ENCODE data around the gene MTX1.
"Not testable (repeated sequence)": the region's sequence is repeated elsewhere in the genome, so short reads cannot be mapped to it uniquely, and the experiment has no call there.

MTX1 gene

GRCh38 chr1:155244368-155245162 is 36.1 kb downstream of the MTX1 start:
- H3K9me3 ChIP-seq (ENCODE audit: control insufficient read depth, low read length) = no peaks in the 10 kb centered on the region
- peaks cover 34% of the 10 kb centered on the region for H3K36me3 ChIP-seq (ENCODE audit: control insufficient read depth, insufficient read depth, low read length)
- peak overlapping the region; percentile 64 for H3K4me3 ChIP-seq (ENCODE audit: extremely low read depth, insufficient read depth, low read length, poor library complexity, severe bottlenecking)
- peak overlapping the region; percentile 90 for H3K27ac ChIP-seq (ENCODE audit: low read depth, low read length, severe bottlenecking)
- H3K4me1 ChIP-seq (ENCODE audit: control insufficient read depth, insufficient read depth, low read length, poor library complexity, severe bottlenecking) = peaks cover 11% of the 10 kb centered on the region
- WGBS, 2 experiments (ENCODE audit: insufficient coverage in 2 of 2) = 0 to 1% methylated on average over 36 to 45 of the region's 53 CpGs

GRCh38 chr1:155245163-155245524 is 36.6 kb downstream of the MTX1 start:
- H3K4me3 ChIP-seq (ENCODE audit: extremely low read depth, insufficient read depth, low read length, poor library complexity, severe bottlenecking) = peak overlapping the region; percentile 64
- WGBS, 2 experiments (ENCODE audit: insufficient coverage in 2 of 2) = 71 to 81% methylated on average over 6 to 7 of the region's 8 CpGs
- H3K9me3 ChIP-seq (ENCODE audit: control insufficient read depth, low read length) = no peaks in the 10 kb centered on the region
- peak overlapping the region; percentile 90 for H3K27ac ChIP-seq (ENCODE audit: low read depth, low read length, severe bottlenecking)
- peaks cover 40% of the 10 kb centered on the region for H3K36me3 ChIP-seq (ENCODE audit: control insufficient read depth, insufficient read depth, low read length)
- H3K4me1 ChIP-seq (ENCODE audit: control insufficient read depth, insufficient read depth, low read length, poor library complexity, severe bottlenecking) = peaks cover 11% of the 10 kb centered on the region

- H3K27ac ChIP-seq (ENCODE audit: low read depth, low read length, severe bottlenecking); H3K9me3 ChIP-seq (ENCODE audit: control insufficient read depth, low read length); H3K4me3 ChIP-seq (ENCODE audit: extremely low read depth, insufficient read depth, low read length, poor library complexity, severe bottlenecking): not testable (repeated sequence)
- WGBS, 2 experiments (ENCODE audit: insufficient coverage in 2 of 2) = 100% methylated on average over 3 of the region's 3 CpGs; no CpG with 5 or more reads in 1 of the 2 experiments
- Histone ChIP-seq H3K4me1 (ENCODE audit: control insufficient read depth, insufficient read depth, low read length, poor library complexity, severe bottlenecking) (peaks cover 22% of the 10 kb centered on the region), H3K36me3 (ENCODE audit: control insufficient read depth, insufficient read depth, low read length) (peaks cover 52% of the 10 kb centered on the region)
Observed at GRCh38 chr1:155246796-155247195, 38.3 kb downstream of the MTX1 start.

- H3K4me1 ChIP-seq (ENCODE audit: control insufficient read depth, insufficient read depth, low read length, poor library complexity, severe bottlenecking) = peaks cover 19% of the 10 kb centered on the region
- H3K4me3 ChIP-seq (ENCODE audit: extremely low read depth, insufficient read depth, low read length, poor library complexity, severe bottlenecking) = no peak overlapping the region
- H3K9me3 ChIP-seq (ENCODE audit: control insufficient read depth, low read length) = no peaks in the 10 kb centered on the region
- peaks cover 54% of the 10 kb centered on the region for H3K36me3 ChIP-seq (ENCODE audit: control insufficient read depth, insufficient read depth, low read length)
- whole genome bisulfite sequencing, 2 experiments (ENCODE audit: insufficient coverage in 2 of 2) = 92 to 94% methylated on average over 23 to 26 of the region's 26 CpGs
- no peak overlapping the region for H3K27ac ChIP-seq (ENCODE audit: low read depth, low read length, severe bottlenecking)
Observed at GRCh38 chr1:155247667-155248553, 39.4 kb downstream of the MTX1 start.

GRCh38 chr1:155250246-155250632 is 41.7 kb downstream of the MTX1 start:
- Histone ChIP-seq H3K4me3 (ENCODE audit: extremely low read depth, insufficient read depth, low read length, poor library complexity, severe bottlenecking) (no peak overlapping the region), H3K36me3 (ENCODE audit: control insufficient read depth, insufficient read depth, low read length) (peaks cover 57% of the 10 kb centered on the region), H3K27ac (ENCODE audit: low read depth, low read length, severe bottlenecking) (no peak overlapping the region), H3K4me1 (ENCODE audit: control insufficient read depth, insufficient read depth, low read length, poor library complexity, severe bottlenecking) (peaks cover 28% of the 10 kb centered on the region), H3K9me3 (ENCODE audit: control insufficient read depth, low read length) (no peaks in the 10 kb centered on the region)
- WGBS, 2 experiments (ENCODE audit: insufficient coverage in 2 of 2) = 57 to 72% methylated on average over 24 to 25 of the region's 28 CpGs

- Histone ChIP-seq H3K9me3 (ENCODE audit: control insufficient read depth, low read length) (no peaks in the 10 kb centered on the region), H3K36me3 (ENCODE audit: control insufficient read depth, insufficient read depth, low read length) (peaks cover 57% of the 10 kb centered on the region), H3K4me1 (ENCODE audit: control insufficient read depth, insufficient read depth, low read length, poor library complexity, severe bottlenecking) (peaks cover 28% of the 10 kb centered on the region), H3K27ac (ENCODE audit: low read depth, low read length, severe bottlenecking) (no peak overlapping the region), H3K4me3 (ENCODE audit: extremely low read depth, insufficient read depth, low read length, poor library complexity, severe bottlenecking) (no peak overlapping the region)
- 15 to 30% methylated on average over 16 to 21 of the region's 23 CpGs for WGBS, 2 experiments (ENCODE audit: insufficient coverage in 2 of 2)
Observed at GRCh38 chr1:155250633-155251449, 42.3 kb downstream of the MTX1 start.

- no peak overlapping the region for H3K4me3 ChIP-seq (ENCODE audit: extremely low read depth, insufficient read depth, low read length, poor library complexity, severe bottlenecking)
- WGBS, 2 experiments (ENCODE audit: insufficient coverage in 2 of 2) = 93 to 96% methylated on average over 2 to 4 of the region's 7 CpGs
- H3K9me3 ChIP-seq (ENCODE audit: control insufficient read depth, low read length) = no peaks in the 10 kb centered on the region
- H3K36me3 ChIP-seq (ENCODE audit: control insufficient read depth, insufficient read depth, low read length) = peaks cover 54% of the 10 kb centered on the region
- no peak overlapping the region for H3K27ac ChIP-seq (ENCODE audit: low read depth, low read length, severe bottlenecking)
- H3K4me1 ChIP-seq (ENCODE audit: control insufficient read depth, insufficient read depth, low read length, poor library complexity, severe bottlenecking) = peaks cover 35% of the 10 kb centered on the region
Observed at GRCh38 chr1:155251566-155251965, 43.1 kb downstream of the MTX1 start.

GRCh38 chr1:155253208-155253607 is 44.7 kb downstream of the MTX1 start:
- H3K4me3 ChIP-seq (ENCODE audit: extremely low read depth, insufficient read depth, low read length, poor library complexity, severe bottlenecking) = no peak overlapping the region
- H3K27ac ChIP-seq (ENCODE audit: low read depth, low read length, severe bottlenecking) = no peak overlapping the region
- 88 to 95% methylated on average over 5 of the region's 5 CpGs for WGBS, 2 experiments (ENCODE audit: insufficient coverage in 2 of 2)
- no peaks in the 10 kb centered on the region for H3K9me3 ChIP-seq (ENCODE audit: control insufficient read depth, low read length)
- peaks cover 35% of the 10 kb centered on the region for H3K4me1 ChIP-seq (ENCODE audit: control insufficient read depth, insufficient read depth, low read length, poor library complexity, severe bottlenecking)
- peaks cover 49% of the 10 kb centered on the region for H3K36me3 ChIP-seq (ENCODE audit: control insufficient read depth, insufficient read depth, low read length)

- H3K4me3 ChIP-seq (ENCODE audit: extremely low read depth, insufficient read depth, low read length, poor library complexity, severe bottlenecking) = peak overlapping the region; percentile 65
- H3K9me3 ChIP-seq (ENCODE audit: control insufficient read depth, low read length) = no peaks in the 10 kb centered on the region
- H3K27ac ChIP-seq (ENCODE audit: low read depth, low read length, severe bottlenecking) = peak overlapping the region; percentile 29
- 83 to 100% methylated on average over 4 to 5 of the region's 5 CpGs for WGBS, 2 experiments (ENCODE audit: insufficient coverage in 2 of 2)
- H3K4me1 ChIP-seq (ENCODE audit: control insufficient read depth, insufficient read depth, low read length, poor library complexity, severe bottlenecking) = peaks cover 35% of the 10 kb centered on the region
- H3K36me3 ChIP-seq (ENCODE audit: control insufficient read depth, insufficient read depth, low read length) = peaks cover 49% of the 10 kb centered on the region
Observed at GRCh38 chr1:155253797-155254196, 45.3 kb downstream of the MTX1 start.

- 81 to 87% methylated on average over 9 to 11 of the region's 12 CpGs for WGBS, 2 experiments (ENCODE audit: insufficient coverage in 2 of 2)
- Histone ChIP-seq H3K27ac (ENCODE audit: low read depth, low read length, severe bottlenecking) (no peak overlapping the region), H3K9me3 (ENCODE audit: control insufficient read depth, low read length) (no peaks in the 10 kb centered on the region)
Observed at GRCh38 chr1:155254228-155254713, 45.8 kb downstream of the MTX1 start.

More at GRCh38 chr1:155254228-155254713, 45.8 kb downstream of the MTX1 start:
- Histone ChIP-seq H3K36me3 (ENCODE audit: control insufficient read depth, insufficient read depth, low read length) (peaks cover 49% of the 10 kb centered on the region), H3K4me1 (ENCODE audit: control insufficient read depth, insufficient read depth, low read length, poor library complexity, severe bottlenecking) (peaks cover 35% of the 10 kb centered on the region), H3K4me3 (ENCODE audit: extremely low read depth, insufficient read depth, low read length, poor library complexity, severe bottlenecking) (peak overlapping the region; percentile 65)

Data from mesodermal cell (in vitro differentiated cells).